WTC11 (cell line): ENCODE data around the gene CHRNA4. TPM values are rescaled to one million over a fixed set of nuclear protein-coding genes. Genes with fewer than 3 reads are reported as not detected.

Experiments
- ATAC-seq: fragments of 200-7000 bp; cut with Tn5 transposase; 2 replicates; pipeline ENCODE4 v1.10.0; 2021; ENCODE audit warnings: mild to moderate bottlenecking, moderate library complexity
- CTCF ChIA-PET: fragments of 300-600 bp; sonication (Branson Sonifier 250); formaldehyde crosslinking; loops from one replicate; lab custom pipeline; 2021; ENCODE audit warnings: antibody characterized with exemption; lab: Charles Lee
- POLR2A ChIA-PET: fragments of 350-600 bp; sonication (Branson Sonifier 250); formaldehyde crosslinking; loops from one replicate; lab custom pipeline; 2021; ENCODE audit warnings: antibody characterized with exemption; lab: Charles Lee
- DNase-seq: peaks from one replicate; pipeline ENCODE4 v3.0.0; 2021; ENCODE audit warnings: low spot score
- H3K27ac Mint-ChIP-seq: 2 replicates; pipeline ENCODE4 v1.8.0; 2021; ENCODE audit warnings: mixed read lengths
- H3K27me3 Mint-ChIP-seq: 2 replicates; pipeline ENCODE4 v1.8.0; 2021; ENCODE audit warnings: low read depth, mild to moderate bottlenecking, moderate library complexity, mixed read lengths
- H3K36me3 Mint-ChIP-seq: 2 replicates; pipeline ENCODE4 v1.8.0; 2021; ENCODE audit warnings: mixed read lengths
- H3K4me1 Mint-ChIP-seq: 2 replicates; pipeline ENCODE4 v1.8.0; 2022; ENCODE audit warnings: mixed read lengths
- H3K4me3 Mint-ChIP-seq: 2 replicates; pipeline ENCODE4 v1.8.0; 2021; ENCODE audit warnings: mild to moderate bottlenecking, moderate library complexity, mixed read lengths
- H3K9me3 Mint-ChIP-seq: 2 replicates; pipeline ENCODE4 v1.8.0; 2021; ENCODE audit warnings: mixed read lengths
- AFF4 ChIP-seq: sonication (generic); formaldehyde crosslinking; IDR thresholded peaks from 2 replicates; pipeline ENCODE4 v1.8.1; 2023; ENCODE audit warnings: mild to moderate bottlenecking, missing genetic modification reagents, borderline replicate concordance
- ARID4B ChIP-seq: sonication (generic); formaldehyde crosslinking; IDR thresholded peaks from 2 replicates; pipeline ENCODE4 v1.8.0; 2023; ENCODE audit warnings: missing genetic modification reagents, mild to moderate bottlenecking, borderline replicate concordance
- CREM ChIP-seq: sonication (generic); formaldehyde crosslinking; IDR thresholded peaks from 2 replicates; pipeline ENCODE4 v1.8.1; 2022; ENCODE audit warnings: mild to moderate bottlenecking, missing genetic modification reagents, moderate library complexity
- E2F4 ChIP-seq: sonication (generic); formaldehyde crosslinking; IDR thresholded peaks from 2 replicates; pipeline ENCODE4 v1.8.1; 2022; ENCODE audit warnings: low read depth, mild to moderate bottlenecking, moderate library complexity, missing genetic modification reagents, borderline replicate concordance
- ELF4 ChIP-seq: sonication (generic); formaldehyde crosslinking; IDR thresholded peaks from 2 replicates; pipeline ENCODE4 v1.8.1; 2022; ENCODE audit warnings: low read depth, mild to moderate bottlenecking, moderate library complexity, missing genetic modification reagents
- FOXP1 ChIP-seq: sonication (generic); formaldehyde crosslinking; IDR thresholded peaks from 2 replicates; pipeline ENCODE4 v1.8.0; 2022; ENCODE audit warnings: missing genetic modification reagents, mild to moderate bottlenecking, moderate library complexity, borderline replicate concordance
- MYBL2 ChIP-seq: sonication (generic); formaldehyde crosslinking; IDR thresholded peaks from 2 replicates; pipeline ENCODE4 v1.8.1; 2023; ENCODE audit warnings: mild to moderate bottlenecking, moderate library complexity, missing genetic modification reagents
- OVOL2 ChIP-seq: fragments of 250-450 bp; sonication (Bioruptor Pico); IDR thresholded peaks from 2 replicates; pipeline ENCODE4 v1.9.0; 2021; ENCODE audit warnings: mild to moderate bottlenecking, borderline replicate concordance
- STAT6 ChIP-seq: sonication (generic); formaldehyde crosslinking; conservative IDR thresholded peaks from 2 replicates; pipeline ENCODE4 v1.8.1; 2023; ENCODE audit warnings: mild to moderate bottlenecking, low read depth, missing genetic modification reagents, moderate library complexity
- TEAD4 ChIP-seq: sonication (generic); formaldehyde crosslinking; IDR thresholded peaks from 2 replicates; pipeline ENCODE4 v1.8.0; 2022; ENCODE audit warnings: mild to moderate bottlenecking, missing genetic modification reagents
- ZNF317 ChIP-seq: sonication (generic); formaldehyde crosslinking; IDR thresholded peaks from 2 replicates; pipeline ENCODE4 v1.8.1; 2023; ENCODE audit warnings: low read depth, mild to moderate bottlenecking, moderate library complexity, missing genetic modification reagents, borderline replicate concordance
- ZNF512 ChIP-seq: sonication (generic); formaldehyde crosslinking; IDR thresholded peaks from 2 replicates; pipeline ENCODE4 v1.8.1; 2022; ENCODE audit warnings: missing genetic modification reagents, borderline replicate concordance
- ZNF671 ChIP-seq: fragments of 250-450 bp; sonication (Bioruptor Pico); IDR thresholded peaks from 2 replicates; pipeline ENCODE4 v1.8.0; 2021; ENCODE audit warnings: mild to moderate bottlenecking
- total RNA-seq: library from RNA; stranded (reverse); gene quantifications from 3 replicates; pipeline ENCODE4 v1.2.3, GENCODE V29; 2021

The CHRNA4 gene
- total RNA-seq, 1 experiment from 2014 or later: 2.5 TPM

- TF ChIP-seq ZNF317 (CRISPR knock-in tag): no peak
- TF ChIP-seq MYBL2 (CRISPR knock-in tag): no peak
- TF ChIP-seq AFF4 (CRISPR knock-in tag): no peak
- TF ChIP-seq, all 79 proteins: peak for 0
Measured at GRCh38 chr20:63325021-63325471, 36.1 kb downstream of the CHRNA4 start (continued).

GRCh38 chr20:63323357-63323981 lies 37.7 kb downstream of the CHRNA4 start:
- POLR2A ChIA-PET: no interaction called here
- Mint-ChIP-seq H3K9me3 (no peaks in the 10 kb centered on the region), H3K27me3 (no peaks in the 10 kb centered on the region), H3K4me1 (peaks cover 2% of the 10 kb centered on the region; the same call in 1 of the 2 replicates)
- DNase-seq (no peak), ATAC-seq (no peak)
- CTCF ChIA-PET: interaction anchor here (0.6 to 1.9 kb wide), 15 partner anchors 10 to 100 kb away, joined by 3 to 17 read pairs (median 4); partner anchors contain the start of gene NKAIN4
- no peak for TF ChIP-seq OVOL2 (CRISPR knock-in tag)
- TF ChIP-seq ELF4 (CRISPR knock-in tag): no peak
- TF ChIP-seq CREM (CRISPR knock-in tag): no peak
- no peak for TF ChIP-seq AFF4 (CRISPR knock-in tag)
- no peak for TF ChIP-seq STAT6
- TF ChIP-seq ARID4B (CRISPR knock-in tag): no peak
- no peak for TF ChIP-seq E2F4 (CRISPR knock-in tag)
- TF ChIP-seq TEAD4 (CRISPR knock-in tag): no peak
- no peak for TF ChIP-seq ZNF671 (CRISPR knock-in tag)
- no peak for TF ChIP-seq ZNF512
- no peak for TF ChIP-seq ZNF317 (CRISPR knock-in tag)
- no peak for TF ChIP-seq FOXP1
- TF ChIP-seq, all 79 proteins: peak for 0
- no peak overlapping the region for H3K4me3 Mint-ChIP-seq
- H3K36me3 Mint-ChIP-seq: no peaks in the 10 kb centered on the region
- peak overlapping the region; percentile 65 for H3K27ac Mint-ChIP-seq
